Left ventricle myocardium superior (tissue), 1 donor: ENCODE results near the gene PRKAG2. TPM values are rescaled to one million over a fixed set of nuclear protein-coding genes. Genes with fewer than 3 reads are reported as not detected.
"Not testable (repeated sequence)": the region's sequence is repeated elsewhere in the genome, so short reads cannot be mapped to it uniquely, and the experiment has no call there.

Experiments
- ATAC-seq: fragments of 200-7000 bp; cut with Tn5 transposase; one replicate; pipeline ENCODE4 v1.9.1; 2020; ENCODE audit warnings: mild to moderate bottlenecking, moderate library complexity
- DNase-seq: peaks from one replicate; pipeline ENCODE4 v3.0.0-alpha.2; 2020
- intact Hi-C: fragments of 100-400 bp; cut with micrococcal nuclease; formaldehyde crosslinking; loops from one replicate; pipeline ENCODE4 v1.11.0; 2022
- total RNA-seq: library from RNA; stranded (reverse); fragmentation: NEBNext Ultra II Directional; extraction: Animal tissue kit (Norgen Biotek cat#: 25700); gene quantifications from one replicate; pipeline ENCODE4 v1.2.1, GENCODE V29; 2021
- donor health status: DM: no; HTN: yes; CAD: no; lungs with severe emphysema.

Gene PRKAG2
- total RNA-seq, 1 donor from 2014 or later: 113 TPM

- intact Hi-C loops: not testable (repeated sequence)
- ATAC-seq (peak; percentile 87), DNase-seq (peak; percentile 81)
Measured at GRCh38 chr7:151797667-151798307, 79.1 kb downstream of the PRKAG2 start.

- intact Hi-C loops: no loop called here
- ATAC-seq (peak; percentile 21), DNase-seq (no peak)
Measured at GRCh38 chr7:151796871-151797537, 79.9 kb downstream of the PRKAG2 start.

GRCh38 chr7:151796091-151796870 lies 80.6 kb downstream of the PRKAG2 start:
- ATAC-seq (peak; percentile 45), DNase-seq (peak; percentile 45)
- intact Hi-C loops: no loop called here

GRCh38 chr7:151795168-151795811 lies 81.6 kb downstream of the PRKAG2 start:
- no peak for ATAC-seq
- no peak for DNase-seq
- intact Hi-C loops: no loop called here

GRCh38 chr7:151794508-151795167 lies 82.3 kb downstream of the PRKAG2 start:
- DNase-seq: no peak
- no peak for ATAC-seq
- intact Hi-C loops: no loop called here

- intact Hi-C loops: no loop called here
- ATAC-seq (no peak), DNase-seq (no peak)
Measured at GRCh38 chr7:151793991-151794507, 82.9 kb downstream of the PRKAG2 start.

GRCh38 chr7:151793531-151793951 lies 83.4 kb downstream of the PRKAG2 start:
- ATAC-seq (peak; percentile 42), DNase-seq (peak; percentile 71)
- intact Hi-C loops: no loop called here

- intact Hi-C loops: no loop called here
- no peak for ATAC-seq
- DNase-seq: no peak
Measured at GRCh38 chr7:151792636-151793035, 84.3 kb downstream of the PRKAG2 start.

GRCh38 chr7:151792086-151792485 lies 84.8 kb downstream of the PRKAG2 start:
- intact Hi-C loops: no loop called here
- DNase-seq (no peak), ATAC-seq (no peak)

GRCh38 chr7:151790830-151791620 lies 85.9 kb downstream of the PRKAG2 start:
- ATAC-seq (no peak), DNase-seq (no peak)
- intact Hi-C loops: no loop called here

GRCh38 chr7:151790095-151790829 lies 86.7 kb downstream of the PRKAG2 start:
- no peak for DNase-seq
- intact Hi-C loops: no loop called here
- no peak for ATAC-seq

GRCh38 chr7:151789380-151789947 lies 87.5 kb downstream of the PRKAG2 start:
- intact Hi-C loops: no loop called here
- ATAC-seq: no peak

GRCh38 chr7:151787348-151787747 lies 89.6 kb downstream of the PRKAG2 start:
- DNase-seq (no peak), ATAC-seq (no peak)
- intact Hi-C loops: no loop called here

More at GRCh38 chr7:151789380-151789947, 87.5 kb downstream of the PRKAG2 start:
- no peak for DNase-seq

- ATAC-seq: no peak
- DNase-seq: no peak
- intact Hi-C loops: no loop called here
Measured at GRCh38 chr7:151786936-151787335, 90.0 kb downstream of the PRKAG2 start.

GRCh38 chr7:151786241-151786640 lies 90.7 kb downstream of the PRKAG2 start:
- no peak for ATAC-seq
- intact Hi-C loops: no loop called here
- DNase-seq: no peak

GRCh38 chr7:151785681-151785965 lies 91.3 kb downstream of the PRKAG2 start:
- ATAC-seq (no peak), DNase-seq (no peak)
- intact Hi-C loops: no loop called here

- intact Hi-C loops: no loop called here
- DNase-seq: no peak
- ATAC-seq: no peak
Measured at GRCh38 chr7:151784853-151785680, 91.8 kb downstream of the PRKAG2 start.
